HG03039 (cell line): ENCODE results near the gene LTBP1.
"Not testable (repeated sequence)": the region's sequence is repeated elsewhere in the genome, so short reads cannot be mapped to it uniquely, and the experiment has no call there.

ENCODE experiments used
- ATAC-seq: cut with Tn5 transposase; IDR thresholded peaks from one replicate; pipeline ENCODE4 v1.9.1; 2021; ENCODE audit warnings: mild to moderate bottlenecking, moderate library complexity; ENCODE audit not compliant: unreplicated experiment

The LTBP1 gene

GRCh38 chr2:33215983-33216382 lies 269.2 kb downstream of the LTBP1 start:
- no peak for ATAC-seq

GRCh38 chr2:33216508-33217182 lies 269.9 kb downstream of the LTBP1 start:
- no peak for ATAC-seq

- ATAC-seq: no peak
These were observed 270.7 kb downstream of the LTBP1 start for GRCh38 chr2:33217406-33217805.

- ATAC-seq: no peak
These were observed 272.4 kb downstream of the LTBP1 start for GRCh38 chr2:33219114-33219513.

GRCh38 chr2:33219850-33220275 lies 273.1 kb downstream of the LTBP1 start:
- no peak for ATAC-seq

- no peak for ATAC-seq
These were observed 273.8 kb downstream of the LTBP1 start for GRCh38 chr2:33220533-33220932.

- no peak for ATAC-seq
These were observed 274.5 kb downstream of the LTBP1 start for GRCh38 chr2:33221046-33221784.

- ATAC-seq: no peak
These were observed 275.6 kb downstream of the LTBP1 start for GRCh38 chr2:33222309-33222708.

GRCh38 chr2:33223856-33224255 lies 277.1 kb downstream of the LTBP1 start:
- no peak for ATAC-seq

GRCh38 chr2:33225350-33225749 lies 278.6 kb downstream of the LTBP1 start:
- ATAC-seq: no peak

- no peak for ATAC-seq
These were observed 279.8 kb downstream of the LTBP1 start for GRCh38 chr2:33226546-33226945.

- no peak for ATAC-seq
These were observed 282.9 kb downstream of the LTBP1 start for GRCh38 chr2:33229646-33230045.

GRCh38 chr2:33230195-33230594 lies 283.4 kb downstream of the LTBP1 start:
- no peak for ATAC-seq

GRCh38 chr2:33230842-33231241 lies 284.1 kb downstream of the LTBP1 start:
- ATAC-seq: no peak

GRCh38 chr2:33235559-33235958 lies 288.8 kb downstream of the LTBP1 start:
- not testable (repeated sequence) for ATAC-seq

GRCh38 chr2:33236482-33237385 lies 290.0 kb downstream of the LTBP1 start:
- no peak for ATAC-seq

GRCh38 chr2:33238111-33238510 lies 291.4 kb downstream of the LTBP1 start:
- no peak for ATAC-seq

GRCh38 chr2:33240178-33240577 lies 293.4 kb downstream of the LTBP1 start:
- no peak for ATAC-seq

GRCh38 chr2:33241072-33241471 lies 294.3 kb downstream of the LTBP1 start:
- no peak for ATAC-seq

GRCh38 chr2:33241581-33241980 lies 294.8 kb downstream of the LTBP1 start:
- ATAC-seq: no peak

- ATAC-seq: no peak
These were observed 296.1 kb downstream of the LTBP1 start for GRCh38 chr2:33242845-33243244.
